Measurements from ENCODE around the gene ARHGEF12.

DNA sequence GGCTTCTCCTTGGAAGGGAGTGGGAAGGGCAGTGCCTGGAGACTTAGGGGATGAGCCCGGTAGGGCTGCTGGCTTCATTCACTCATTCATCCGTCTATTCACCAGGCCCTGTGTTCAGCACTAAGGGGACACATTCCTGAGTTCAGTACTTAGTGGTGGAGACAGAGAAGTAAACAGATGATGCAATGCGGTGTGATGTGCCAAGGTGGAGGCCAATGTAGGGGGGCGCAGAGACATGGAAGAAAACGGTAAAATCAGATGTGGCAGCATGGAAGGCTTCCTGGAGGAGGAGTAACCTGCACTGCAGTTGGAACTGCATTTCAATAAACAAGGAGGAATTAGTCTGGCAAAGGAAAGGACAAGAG lies 196.6 kb downstream of the ARHGEF12 start:
- TF ChIP-seq, protein P1, sequence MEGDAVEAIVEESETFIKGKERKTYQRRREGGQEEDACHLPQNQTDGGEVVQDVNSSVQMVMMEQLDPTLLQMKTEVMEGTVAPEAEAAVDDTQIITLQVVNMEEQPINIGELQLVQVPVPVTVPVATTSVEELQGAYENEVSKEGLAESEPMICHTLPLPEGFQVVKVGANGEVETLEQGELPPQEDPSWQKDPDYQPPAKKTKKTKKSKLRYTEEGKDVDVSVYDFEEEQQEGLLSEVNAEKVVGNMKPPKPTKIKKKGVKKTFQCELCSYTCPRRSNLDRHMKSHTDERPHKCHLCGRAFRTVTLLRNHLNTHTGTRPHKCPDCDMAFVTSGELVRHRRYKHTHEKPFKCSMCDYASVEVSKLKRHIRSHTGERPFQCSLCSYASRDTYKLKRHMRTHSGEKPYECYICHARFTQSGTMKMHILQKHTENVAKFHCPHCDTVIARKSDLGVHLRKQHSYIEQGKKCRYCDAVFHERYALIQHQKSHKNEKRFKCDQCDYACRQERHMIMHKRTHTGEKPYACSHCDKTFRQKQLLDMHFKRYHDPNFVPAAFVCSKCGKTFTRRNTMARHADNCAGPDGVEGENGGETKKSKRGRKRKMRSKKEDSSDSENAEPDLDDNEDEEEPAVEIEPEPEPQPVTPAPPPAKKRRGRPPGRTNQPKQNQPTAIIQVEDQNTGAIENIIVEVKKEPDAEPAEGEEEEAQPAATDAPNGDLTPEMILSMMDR (conservative IDR thresholded peaks at IDR 0.05; ENCODE audit: low read depth, low read length) = no peak
- no peak for TF ChIP-seq EZH2 (IDR thresholded peaks at IDR 0.05; ENCODE audit: borderline replicate concordance, low read depth, low read length, poor library complexity, severe bottlenecking)
